GM04503 (cell line): Measurements from ENCODE around the gene RHBDF2.

Experiments
- DNase-seq: peaks from one replicate; pipeline ENCODE4 v3.0.0-alpha.2; 2012; ENCODE audit warnings: low read depth

The RHBDF2 gene

DNA sequence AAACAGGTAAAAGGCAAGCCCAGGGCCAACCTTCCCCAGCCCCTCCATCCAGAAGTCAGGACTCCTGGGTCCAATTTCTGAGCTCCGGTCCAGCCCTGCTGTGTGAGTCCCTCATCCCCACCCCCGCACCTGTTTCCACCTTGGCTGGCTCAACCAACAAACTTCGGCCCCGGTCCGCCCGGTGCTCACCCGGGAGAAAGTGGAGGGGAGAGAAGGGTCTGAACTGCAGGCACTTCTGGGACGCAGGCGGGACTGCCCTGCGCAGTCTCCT is 541 bp downstream of the RHBDF2 start:
- no peak for DNase-seq

DNA sequence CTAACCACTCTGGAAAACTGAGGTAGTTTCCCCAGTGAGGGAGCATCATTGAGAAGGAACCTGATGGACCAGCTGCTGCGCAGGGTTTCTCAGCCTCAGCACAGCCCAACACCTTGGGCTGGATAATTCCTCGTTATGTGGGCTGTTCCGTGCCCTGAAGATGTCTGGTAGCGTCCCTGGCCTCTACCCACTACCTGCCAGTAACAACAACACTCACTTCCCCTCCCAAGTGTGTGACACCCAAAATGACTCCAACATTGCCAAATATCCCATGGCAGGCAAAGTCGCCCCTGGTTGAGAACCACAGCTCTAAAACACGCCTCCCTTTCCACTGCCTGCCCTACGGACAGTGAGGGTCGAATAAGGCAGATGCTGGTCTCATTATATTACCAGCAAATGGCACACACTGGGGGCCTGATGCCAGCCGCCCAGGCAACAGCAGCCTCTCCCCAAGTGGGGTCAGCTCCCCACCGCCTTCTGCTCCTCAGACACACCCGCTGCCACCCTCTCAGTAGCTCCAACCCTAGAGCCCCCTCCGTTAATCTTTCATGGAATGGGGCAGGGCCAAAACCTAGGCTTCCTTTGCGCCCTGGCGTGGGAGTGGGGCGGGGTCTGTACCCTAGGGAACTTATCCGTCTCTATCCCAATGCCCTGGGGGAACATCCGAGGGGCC is 1.0 kb downstream of the RHBDF2 start:
- DNase-seq: no peak

GRCh38 chr17:76499267-76499667 is 2.0 kb downstream of the RHBDF2 start:
- no peak for DNase-seq

DNA sequence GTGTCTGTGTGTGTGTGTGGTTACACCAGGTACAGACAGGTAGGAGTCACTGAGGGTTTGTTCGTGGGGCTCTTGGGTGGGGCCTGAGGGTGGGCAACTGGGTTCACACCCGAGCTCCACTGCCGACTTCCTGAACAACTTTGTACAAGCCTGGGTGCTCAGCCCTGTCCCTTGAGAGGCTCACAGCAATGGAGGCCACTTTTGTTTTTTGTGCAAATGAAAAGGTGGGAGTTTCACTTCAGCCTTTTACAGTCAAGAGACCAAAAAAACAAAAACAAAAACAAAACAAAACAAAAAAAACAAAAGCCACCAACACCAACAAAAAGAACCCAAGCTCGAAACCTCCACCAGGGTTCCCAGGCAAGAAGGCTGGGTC is 2.4 kb downstream of the RHBDF2 start:
- no peak for DNase-seq

GRCh38 chr17:76497979-76498875 is 3.0 kb downstream of the RHBDF2 start:
- peak; percentile 39 for DNase-seq

- DNase-seq: no peak
Observed at GRCh38 chr17:76497699-76497978, 3.6 kb downstream of the RHBDF2 start.

DNA sequence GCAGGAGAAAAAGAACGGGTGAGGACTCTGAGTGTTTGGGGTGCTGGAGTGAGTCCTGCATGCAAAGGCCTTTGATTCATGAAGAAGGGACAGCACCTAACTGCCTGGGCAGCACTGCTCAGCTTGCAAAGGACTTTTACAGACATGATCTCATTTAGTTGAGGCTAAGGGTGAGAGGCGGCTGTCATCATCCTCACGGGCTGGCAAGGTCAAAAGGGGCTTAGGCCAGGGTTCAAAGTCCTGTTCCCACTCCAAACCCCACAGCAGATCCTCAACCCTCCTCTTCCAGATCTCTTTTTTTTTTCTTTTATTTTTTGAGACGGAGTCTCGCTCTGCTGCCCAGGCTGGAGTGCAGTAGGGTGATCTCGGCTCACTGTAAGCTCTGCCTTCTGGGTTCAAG is 4.8 kb downstream of the RHBDF2 start:
- DNase-seq: no peak

DNA sequence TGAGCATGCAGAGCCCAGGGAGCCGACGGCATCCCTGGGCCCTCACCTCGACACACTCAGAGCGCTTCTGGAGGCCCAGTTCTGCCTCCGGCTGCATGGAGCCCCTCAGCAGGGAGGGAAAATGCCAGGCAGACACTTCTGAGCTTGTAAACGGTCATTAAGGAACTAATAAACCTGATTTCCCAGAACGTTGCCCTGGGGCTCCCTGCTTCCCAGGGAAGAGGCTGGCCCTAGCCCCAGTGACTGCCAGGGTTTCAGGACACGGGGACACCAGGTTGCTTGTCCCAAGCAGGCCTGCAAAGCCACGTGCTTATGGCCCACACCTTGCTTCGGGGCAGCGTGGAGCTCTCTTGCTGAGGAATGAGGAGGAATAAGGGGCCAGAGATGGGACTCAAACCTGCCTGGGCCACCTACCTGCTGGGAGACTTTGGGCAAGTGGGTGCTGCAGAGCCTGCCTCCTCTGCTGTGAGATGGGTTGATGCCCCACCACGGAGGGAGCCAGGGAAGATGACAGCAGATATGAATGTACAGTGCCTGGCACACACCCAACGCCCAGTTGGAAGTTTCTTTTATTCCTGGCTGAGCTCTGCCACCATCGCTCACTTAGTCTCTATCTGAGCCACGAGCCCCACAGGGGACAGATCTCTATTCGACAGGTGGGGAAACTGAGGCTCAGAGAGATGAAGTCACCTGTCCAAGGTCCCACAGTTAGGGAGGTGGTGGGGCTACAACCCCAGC is 5.4 kb downstream of the RHBDF2 start:
- no peak for DNase-seq

DNA sequence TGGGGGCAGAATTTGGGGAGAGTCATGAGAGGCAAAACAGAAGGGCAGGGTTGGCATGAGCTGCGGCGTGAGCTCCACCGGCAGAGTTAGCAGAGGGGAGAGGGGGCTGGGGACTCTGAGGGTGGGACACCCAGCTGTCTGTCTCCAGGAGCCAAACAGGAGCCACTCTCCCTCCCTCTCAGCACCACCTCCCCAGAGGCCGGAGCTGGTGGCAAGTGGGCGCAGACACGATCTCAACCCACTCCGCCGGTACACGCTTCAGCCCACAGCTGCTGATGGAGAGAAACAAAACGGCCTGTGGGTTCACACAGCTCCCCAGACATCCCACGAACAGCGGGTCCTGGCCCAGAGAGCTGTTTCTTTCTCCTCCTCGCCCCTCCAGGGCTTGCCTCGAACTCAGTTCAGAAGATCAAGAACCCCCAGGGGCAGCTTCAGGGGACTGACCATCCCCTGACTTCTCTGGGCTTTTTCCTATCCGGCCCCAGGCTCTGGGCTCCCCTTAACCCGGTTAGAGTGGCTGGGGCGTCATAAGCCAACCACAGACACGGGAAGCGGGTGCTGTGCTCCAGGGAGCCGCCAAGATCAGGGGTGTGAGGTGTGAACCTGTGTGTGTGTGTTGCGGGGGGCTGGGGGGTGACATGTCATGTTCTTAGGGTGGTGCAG is 7.6 kb downstream of the RHBDF2 start:
- no peak for DNase-seq

GRCh38 chr17:76492989-76493501 is 8.2 kb downstream of the RHBDF2 start:
- DNase-seq: peak; percentile 23

GRCh38 chr17:76492123-76492988 is 8.9 kb downstream of the RHBDF2 start:
- DNase-seq: no peak

DNA sequence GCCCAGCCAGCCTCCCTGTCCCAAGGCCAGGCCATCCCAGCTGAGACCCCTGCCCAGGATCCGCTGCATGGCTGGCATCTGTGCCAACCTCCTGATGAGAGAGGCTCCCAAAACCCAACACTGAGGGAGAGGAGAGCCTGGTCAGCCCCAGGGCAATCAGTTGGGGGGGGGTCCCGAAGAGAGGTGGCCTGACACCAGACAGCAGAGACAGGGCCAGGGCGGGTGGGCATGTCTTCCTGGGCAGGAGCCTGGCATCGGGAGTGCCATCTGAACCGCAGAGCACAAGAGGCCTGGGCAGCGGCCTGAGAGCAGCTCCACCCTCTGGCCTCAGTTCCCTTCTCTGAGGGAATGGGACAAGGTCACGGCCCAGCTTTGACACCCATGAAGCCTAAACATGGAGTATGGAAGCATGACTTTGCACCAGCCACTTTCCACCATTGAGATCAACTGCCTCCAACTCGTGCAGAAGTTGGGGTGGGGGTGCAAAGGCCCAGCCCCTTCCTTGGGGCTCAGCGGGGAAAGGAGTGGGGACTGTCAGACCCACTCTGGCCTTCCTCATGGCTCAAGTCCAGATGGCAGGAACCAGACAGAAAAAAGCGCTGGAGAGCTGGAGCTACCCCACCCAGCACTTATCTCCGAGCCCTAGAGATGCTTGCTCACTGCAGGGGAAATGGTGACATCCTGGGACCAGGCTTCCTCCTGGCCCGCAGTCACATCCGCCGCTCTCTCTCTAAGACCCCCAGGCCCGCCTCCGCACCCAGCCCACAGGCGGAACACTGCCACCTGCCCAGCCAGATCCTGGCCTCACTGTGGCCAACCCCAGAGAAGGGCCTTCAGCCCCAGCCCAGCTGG is 9.7 kb downstream of the RHBDF2 start:
- DNase-seq: no peak

DNA sequence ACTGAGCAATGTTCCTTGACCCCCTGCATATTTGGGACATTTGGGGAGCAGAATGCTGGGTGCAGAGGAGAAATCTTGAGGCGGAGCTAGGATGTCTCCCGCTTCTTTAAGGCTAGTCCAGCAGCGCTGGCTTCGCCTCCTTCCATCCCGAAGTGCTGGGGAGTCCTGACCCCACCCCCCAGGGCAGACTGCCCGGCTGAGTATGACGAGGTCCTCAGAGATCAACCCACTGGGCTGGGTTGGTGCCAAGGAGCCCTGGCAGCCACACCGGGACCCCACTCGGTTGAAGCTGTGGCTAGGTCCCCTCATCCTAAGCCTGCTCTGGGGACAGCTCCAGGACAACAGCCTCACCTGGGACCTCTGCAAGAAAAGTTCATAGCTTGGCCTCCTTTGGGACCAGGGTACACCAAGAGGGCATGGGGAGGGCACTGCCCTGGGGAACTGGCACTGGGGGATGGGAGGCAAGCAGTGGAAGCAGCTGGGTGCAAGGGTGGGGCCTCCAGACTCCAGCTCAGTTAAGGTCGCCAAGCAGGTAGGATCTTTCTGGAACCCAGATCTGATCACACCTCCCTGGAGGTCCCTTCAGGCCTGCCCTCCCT is 11.0 kb downstream of the RHBDF2 start:
- no peak for DNase-seq

- no peak for DNase-seq
Observed at GRCh38 chr17:76487451-76488192, 13.6 kb downstream of the RHBDF2 start.

DNA sequence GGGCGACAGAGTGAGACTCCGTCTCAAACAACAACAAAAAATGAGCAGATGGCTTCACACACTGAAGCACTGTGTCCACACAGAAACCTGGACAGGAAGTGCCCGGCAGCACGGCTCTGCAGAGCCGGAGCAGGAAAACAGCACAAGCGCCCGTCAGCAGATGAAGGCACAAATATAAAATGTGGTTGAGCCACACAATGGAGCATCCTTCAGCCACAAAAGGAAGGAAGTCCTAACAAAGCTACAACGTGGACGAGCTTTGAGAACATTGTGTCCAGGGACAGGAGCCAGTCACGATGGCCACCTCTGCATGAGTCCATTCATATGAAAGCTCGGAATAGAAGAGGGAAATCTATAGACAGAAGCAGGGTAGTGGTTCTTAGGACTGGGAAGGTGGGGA is 15.7 kb downstream of the RHBDF2 start:
- DNase-seq: no peak

GRCh38 chr17:76484228-76484725 is 16.9 kb downstream of the RHBDF2 start:
- DNase-seq: no peak

- no peak for DNase-seq
Observed at GRCh38 chr17:76481071-76481655, 20.1 kb downstream of the RHBDF2 start.

- no peak for DNase-seq
Observed at GRCh38 chr17:76480632-76481031, 20.6 kb downstream of the RHBDF2 start.

GRCh38 chr17:76479515-76480060 is 21.6 kb downstream of the RHBDF2 start:
- no peak for DNase-seq
